HG03521 (cell line): ENCODE measurements around the gene DUSP19.

ENCODE experiments used
- ATAC-seq: cut with Tn5 transposase; IDR thresholded peaks from one replicate; pipeline ENCODE4 v1.9.1; 2021; ENCODE audit warnings: mild to moderate bottlenecking, moderate library complexity; ENCODE audit not compliant: unreplicated experiment

Gene DUSP19

DNA sequence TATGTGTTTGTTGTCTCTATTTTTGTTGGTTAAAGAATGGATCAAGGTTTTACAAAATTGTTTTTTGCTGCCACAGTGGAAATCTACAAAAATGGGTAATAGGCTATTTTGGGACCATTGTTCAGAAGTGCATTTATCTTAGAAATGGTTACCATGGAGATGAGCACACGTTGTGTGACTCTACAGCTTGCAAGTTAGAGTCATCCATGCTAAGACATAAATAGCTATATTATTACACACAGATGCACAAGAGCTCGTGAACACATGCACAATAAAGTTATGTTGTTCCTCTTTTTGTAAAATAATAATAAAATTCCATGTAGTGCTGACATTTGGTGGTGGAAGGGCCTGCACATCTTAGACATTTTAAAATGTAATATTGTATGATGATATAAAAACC lies 15.5 kb upstream of the DUSP19 start:
- ATAC-seq, result peak; percentile 65

DNA sequence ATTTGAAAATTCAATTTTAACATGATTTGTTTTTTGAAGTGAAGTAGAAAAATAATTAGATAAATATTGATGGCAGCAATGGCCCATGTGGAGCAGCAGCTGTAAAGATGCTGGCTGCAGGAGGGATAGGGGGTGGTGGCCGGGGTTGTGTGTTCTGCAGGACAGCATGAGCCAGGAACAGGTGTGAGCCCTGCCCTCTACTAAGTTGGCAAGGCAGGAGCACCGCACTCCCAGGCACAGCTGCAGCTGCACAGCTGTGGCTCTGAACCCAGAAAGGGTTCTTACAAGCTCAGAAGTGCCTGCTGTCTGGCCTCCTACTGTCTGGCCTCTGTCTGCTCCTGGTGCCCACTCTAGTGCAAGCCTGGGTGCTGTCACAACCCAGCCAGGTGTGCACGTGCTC lies 10.0 kb upstream of the DUSP19 start:
- no peak for ATAC-seq

GRCh38 chr2:183069174-183069573 lies 9.4 kb upstream of the DUSP19 start:
- ATAC-seq, result no peak

GRCh38 chr2:183070942-183071844 lies 7.4 kb upstream of the DUSP19 start:
- ATAC-seq, result no peak

GRCh38 chr2:183072177-183072576 lies 6.4 kb upstream of the DUSP19 start:
- ATAC-seq, result no peak

- ATAC-seq, result no peak
These were observed 434 bp upstream of the DUSP19 start for GRCh38 chr2:183078163-183078463.

GRCh38 chr2:183079139-183079775 lies 710 bp downstream of the DUSP19 start:
- peak; percentile 14 for ATAC-seq

GRCh38 chr2:183081911-183082310 lies 3.4 kb downstream of the DUSP19 start:
- ATAC-seq, result no peak

- ATAC-seq, result no peak
These were observed 9.5 kb downstream of the DUSP19 start for GRCh38 chr2:183088061-183088460.

GRCh38 chr2:183089192-183089851 lies 10.8 kb downstream of the DUSP19 start:
- ATAC-seq, result peak; percentile 42

- ATAC-seq, result no peak
These were observed 12.9 kb downstream of the DUSP19 start for GRCh38 chr2:183091318-183091953.

DNA sequence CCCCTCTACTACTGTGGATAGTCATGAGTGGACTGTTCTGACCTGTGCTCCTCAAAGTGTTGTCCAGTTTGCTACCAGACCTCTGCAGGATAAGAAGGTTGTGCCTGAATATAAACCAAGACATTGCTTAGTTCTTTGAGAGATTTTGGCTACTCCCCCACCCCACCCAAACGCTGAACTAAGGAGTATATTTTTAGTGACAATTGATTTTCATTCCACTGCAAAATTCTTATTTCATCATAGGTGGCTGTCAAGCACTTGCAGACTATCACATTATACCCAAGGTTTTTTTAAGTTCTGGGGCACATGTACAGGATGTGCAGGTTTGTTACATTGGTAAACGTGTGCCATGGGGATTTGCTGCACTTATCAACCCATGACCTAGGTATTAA lies 13.4 kb downstream of the DUSP19 start:
- ATAC-seq, result no peak

GRCh38 chr2:183093857-183094657 lies 15.5 kb downstream of the DUSP19 start:
- peak; percentile 61 for ATAC-seq

DNA sequence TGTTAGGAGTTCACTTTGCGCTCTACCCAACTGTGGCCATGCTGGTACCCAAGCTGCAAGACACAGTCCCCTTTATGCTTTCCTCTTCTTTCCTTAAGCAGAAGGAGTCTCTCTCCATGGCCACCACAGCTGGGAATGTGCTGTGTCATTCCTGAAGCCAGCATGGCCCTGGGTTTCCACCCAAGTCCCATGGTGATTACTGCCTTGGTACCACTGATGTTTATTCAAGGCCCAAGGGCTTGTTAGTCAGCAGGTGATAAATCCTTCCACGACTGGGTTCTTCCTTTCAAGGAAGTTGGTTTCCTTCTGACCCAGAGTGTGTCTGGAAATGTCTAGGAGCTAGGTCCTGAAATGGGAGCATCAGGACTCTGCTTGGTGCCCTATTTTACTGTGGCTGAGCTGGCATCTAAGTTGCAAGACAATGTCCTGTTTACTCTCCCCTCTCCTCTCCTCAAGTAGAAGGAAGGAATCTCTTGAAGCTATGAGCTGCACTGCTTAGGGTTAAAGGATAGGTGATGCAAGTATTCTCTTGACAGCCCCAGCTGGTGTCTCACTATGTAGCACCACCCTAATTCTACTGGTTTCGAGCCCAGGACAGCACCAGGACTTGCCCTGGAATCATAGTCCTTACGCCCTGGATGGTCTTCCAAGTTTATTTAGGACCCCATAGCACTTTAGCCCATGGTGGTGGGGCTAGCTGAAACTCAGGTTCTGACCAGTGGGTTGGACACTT lies 27.0 kb downstream of the DUSP19 start:
- ATAC-seq, result no peak

GRCh38 chr2:183112577-183112976 lies 34.0 kb downstream of the DUSP19 start:
- no peak for ATAC-seq

DNA sequence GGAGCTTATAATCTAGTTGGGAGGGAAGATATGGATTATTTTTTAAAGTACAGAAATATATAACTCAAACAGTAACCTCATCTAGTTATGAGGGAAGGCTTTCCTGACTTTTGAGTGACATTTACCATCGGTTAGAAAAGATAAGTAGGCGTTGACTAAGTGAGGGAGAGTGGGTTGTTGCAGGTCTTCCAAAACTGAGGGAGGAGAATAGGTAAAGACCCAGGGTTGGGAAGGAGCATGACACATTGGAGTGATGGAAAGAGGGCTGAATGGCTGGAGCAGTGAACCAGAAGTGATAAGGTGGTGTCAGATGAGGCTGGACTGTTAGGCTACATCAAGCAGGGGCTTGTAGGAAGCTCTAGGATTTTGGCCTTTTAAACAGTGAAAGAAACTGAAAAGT lies 35.1 kb downstream of the DUSP19 start:
- no peak for ATAC-seq

- ATAC-seq, result no peak
These were observed 38.7 kb downstream of the DUSP19 start for GRCh38 chr2:183117226-183117625.

DNA sequence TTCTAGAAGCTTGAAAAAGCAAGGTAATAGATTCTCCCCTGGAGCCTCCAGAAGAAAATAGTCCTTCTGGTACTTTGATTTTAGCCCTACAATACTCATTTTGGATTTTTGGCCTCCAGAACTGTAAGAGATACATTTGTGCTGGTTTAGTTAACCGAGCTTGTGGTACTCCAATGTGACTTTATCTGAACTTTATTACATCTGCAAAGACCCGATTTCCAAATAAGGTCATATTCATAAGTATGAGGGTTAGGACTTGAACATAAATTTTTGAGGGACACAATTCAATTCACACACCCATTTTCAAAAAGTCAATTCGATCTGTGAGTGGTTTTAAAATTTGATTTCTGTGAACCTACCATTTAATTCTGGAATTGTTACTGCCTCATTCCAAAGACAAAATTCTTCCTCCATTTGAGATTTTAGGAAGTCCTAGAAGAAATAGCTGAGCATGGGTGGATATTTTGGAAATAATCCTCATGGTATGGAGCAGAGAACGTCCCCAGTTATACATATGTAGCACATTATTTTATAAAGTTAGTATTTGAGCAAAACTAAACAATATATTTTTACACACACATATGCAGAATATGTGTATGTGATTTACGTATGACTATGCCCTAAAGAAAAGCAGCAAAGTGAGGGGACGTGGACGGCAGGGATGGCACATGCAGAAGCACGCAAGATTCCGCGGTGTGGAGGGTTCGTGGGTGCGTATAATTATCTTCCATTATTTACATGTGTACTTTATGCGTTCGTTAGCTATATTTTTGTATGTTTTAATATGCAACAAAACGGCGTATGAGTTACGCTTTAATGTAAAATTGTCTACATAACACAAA lies 44.8 kb downstream of the DUSP19 start:
- no peak for ATAC-seq

GRCh38 chr2:183123959-183124221 lies 45.3 kb downstream of the DUSP19 start:
- peak; percentile 30 for ATAC-seq
